Loucy (cell line): ENCODE results near the gene IQCF2.

ENCODE experiments used
- H2AFZ ChIP-seq: fragments of 200-600 bp; sonication (generic); 2 replicates; pipeline ENCODE4 v1.6.0; 2016; ENCODE audit warnings: antibody characterized with exemption, mild to moderate bottlenecking, low read length, moderate library complexity
- H3F3A ChIP-seq: fragments of 200-600 bp; 2 replicates; pipeline ENCODE4 v1.6.0; 2016; ENCODE audit warnings: antibody characterized with exemption, low read depth, mild to moderate bottlenecking
- H3K27me3 ChIP-seq: fragments of 200-600 bp; sonication (generic); 2 replicates; pipeline ENCODE4 v1.6.1; 2014; ENCODE audit warnings: low read length, mild to moderate bottlenecking; ENCODE audit not compliant: insufficient read depth, poor library complexity, severe bottlenecking
- H3K36me3 ChIP-seq: fragments of 200-600 bp; sonication (generic); 2 replicates; pipeline ENCODE4 v1.6.1; 2016; ENCODE audit warnings: low read length; ENCODE audit not compliant: insufficient read depth
- H3K4me1 ChIP-seq: fragments of 200-600 bp; sonication (generic); 2 replicates; pipeline ENCODE4 v1.5.1; 2014; ENCODE audit warnings: low read length, mild to moderate bottlenecking; ENCODE audit not compliant: insufficient read depth, poor library complexity, severe bottlenecking
- H3K4me2 ChIP-seq: fragments of 200-600 bp; sonication (generic); 2 replicates; pipeline ENCODE4 v1.6.0; 2014; ENCODE audit warnings: antibody characterized with exemption, low read length, low read depth, mild to moderate bottlenecking; ENCODE audit not compliant: poor library complexity, severe bottlenecking
- H3K4me3 ChIP-seq: fragments of 200-600 bp; sonication (generic); 2 replicates; pipeline ENCODE4 v1.5.1; 2014; ENCODE audit warnings: low read length, mild to moderate bottlenecking, mixed read lengths; ENCODE audit not compliant: poor library complexity, severe bottlenecking
- H3K79me2 ChIP-seq: fragments of 200-600 bp; sonication (generic); 2 replicates; pipeline ENCODE4 v1.6.1; 2014; ENCODE audit warnings: low read length; ENCODE audit not compliant: insufficient read depth
- H3K9ac ChIP-seq: fragments of 200-600 bp; sonication (generic); 2 replicates; pipeline ENCODE4 v1.6.0; 2014; ENCODE audit warnings: mild to moderate bottlenecking, low read depth, low read length, moderate library complexity; ENCODE audit not compliant: poor library complexity, severe bottlenecking
- H3K9me2 ChIP-seq: fragments of 200-600 bp; sonication (generic); replicated peaks from 2 replicates; pipeline ENCODE4 v1.6.1; 2016; ENCODE audit warnings: low read depth, low read length, mixed read lengths
- H3K9me3 ChIP-seq: fragments of 200-600 bp; sonication (generic); 2 replicates; pipeline ENCODE4 v1.6.1; 2014; ENCODE audit warnings: mild to moderate bottlenecking, antibody characterized with exemption, low read length, low read depth; ENCODE audit not compliant: insufficient read depth
- H4K20me1 ChIP-seq: fragments of 200-600 bp; sonication (generic); 2 replicates; pipeline ENCODE4 v1.6.0; 2014; ENCODE audit warnings: antibody characterized with exemption, low read length, mild to moderate bottlenecking; ENCODE audit not compliant: insufficient read depth, poor library complexity, severe bottlenecking
- CTCF ChIP-seq: fragments of 200-600 bp; sonication (generic); conservative IDR thresholded peaks from 2 replicates; pipeline ENCODE4 v1.5.1; 2014; ENCODE audit warnings: mild to moderate bottlenecking, antibody characterized with exemption, low read length
- EZH2phosphoT487 ChIP-seq: fragments of 200-600 bp; IDR thresholded peaks from 2 replicates; pipeline ENCODE4 v1.6.1; 2018; ENCODE audit warnings: antibody characterized with exemption, mild to moderate bottlenecking, moderate library complexity, borderline replicate concordance

Gene IQCF2

GRCh38 chr3:51908026-51908425, 46.6 kb downstream of the IQCF2 start:
- no peak overlapping the region for H2AFZ ChIP-seq

More at GRCh38 chr3:51908026-51908425, 46.6 kb downstream of the IQCF2 start:
- peaks cover 7% of the 10 kb centered on the region; the same call in 1 of the 2 replicates for H3K9me3 ChIP-seq
- no peaks in the 10 kb centered on the region for H3F3A ChIP-seq
- no peak overlapping the region for H3K9ac ChIP-seq
- no peaks in the 10 kb centered on the region for H3K27me3 ChIP-seq
- TF ChIP-seq EZH2phosphoT487 = no peak
- TF ChIP-seq CTCF = no peak
- H3K4me3 ChIP-seq = no peak overlapping the region
- H3K4me1 ChIP-seq = no peaks in the 10 kb centered on the region
- no peaks in the 10 kb centered on the region for H4K20me1 ChIP-seq
- no peaks in the 10 kb centered on the region for H3K36me3 ChIP-seq
- no peak overlapping the region for H3K4me2 ChIP-seq
- H3K9me2 ChIP-seq = no peaks in the 10 kb centered on the region
- no peaks in the 10 kb centered on the region for H3K79me2 ChIP-seq
